Choroid plexus epithelial cell (primary cell): ENCODE measurements around the gene LRP4.
"Not testable (repeated sequence)": the region's sequence is repeated elsewhere in the genome, so short reads cannot be mapped to it uniquely, and the experiment has no call there.

ENCODE experiments used
- DNase-seq: peaks from one replicate; pipeline ENCODE4 v3.0.0-alpha.2; 2010; ENCODE audit warnings: low read depth
- H3K4me3 ChIP-seq: 2 replicates; pipeline ENCODE4 v1.5.1; 2011; ENCODE audit warnings: low read depth, mild to moderate bottlenecking, control low read depth, low read length, moderate library complexity
- CTCF ChIP-seq: conservative IDR thresholded peaks from 2 replicates; pipeline ENCODE4 v1.5.1; 2011; ENCODE audit warnings: low read depth, mild to moderate bottlenecking, control low read depth, inconsistent platforms, low read length, moderate library complexity

The LRP4 gene

GRCh38 chr11:46944356-46945075 is 26.2 kb upstream of the LRP4 start:
- TF ChIP-seq CTCF = no peak
- no peak for DNase-seq
- H3K4me3 ChIP-seq = no peak overlapping the region

DNA sequence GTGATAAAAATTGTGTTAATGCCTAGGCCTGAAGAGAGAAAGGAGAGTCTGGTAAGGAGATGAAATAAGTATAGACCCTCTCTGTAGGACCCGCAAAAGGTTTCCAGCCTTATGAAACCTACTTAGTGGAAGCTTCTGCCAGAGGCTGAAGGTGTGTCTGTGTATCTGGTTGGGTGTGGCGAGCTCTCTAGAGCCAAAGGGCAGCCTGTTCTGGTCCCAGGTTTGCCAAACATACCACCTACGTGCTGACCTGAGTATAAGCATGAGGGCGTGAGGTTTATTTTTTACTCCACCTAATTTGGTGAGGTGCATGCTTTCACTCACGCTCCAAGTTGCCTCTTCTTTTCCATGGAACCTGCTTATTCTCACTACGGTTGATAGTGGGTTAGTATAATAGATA is 23.8 kb upstream of the LRP4 start:
- H3K4me3 ChIP-seq = no peak overlapping the region
- DNase-seq = no peak
- no peak for TF ChIP-seq CTCF

DNA sequence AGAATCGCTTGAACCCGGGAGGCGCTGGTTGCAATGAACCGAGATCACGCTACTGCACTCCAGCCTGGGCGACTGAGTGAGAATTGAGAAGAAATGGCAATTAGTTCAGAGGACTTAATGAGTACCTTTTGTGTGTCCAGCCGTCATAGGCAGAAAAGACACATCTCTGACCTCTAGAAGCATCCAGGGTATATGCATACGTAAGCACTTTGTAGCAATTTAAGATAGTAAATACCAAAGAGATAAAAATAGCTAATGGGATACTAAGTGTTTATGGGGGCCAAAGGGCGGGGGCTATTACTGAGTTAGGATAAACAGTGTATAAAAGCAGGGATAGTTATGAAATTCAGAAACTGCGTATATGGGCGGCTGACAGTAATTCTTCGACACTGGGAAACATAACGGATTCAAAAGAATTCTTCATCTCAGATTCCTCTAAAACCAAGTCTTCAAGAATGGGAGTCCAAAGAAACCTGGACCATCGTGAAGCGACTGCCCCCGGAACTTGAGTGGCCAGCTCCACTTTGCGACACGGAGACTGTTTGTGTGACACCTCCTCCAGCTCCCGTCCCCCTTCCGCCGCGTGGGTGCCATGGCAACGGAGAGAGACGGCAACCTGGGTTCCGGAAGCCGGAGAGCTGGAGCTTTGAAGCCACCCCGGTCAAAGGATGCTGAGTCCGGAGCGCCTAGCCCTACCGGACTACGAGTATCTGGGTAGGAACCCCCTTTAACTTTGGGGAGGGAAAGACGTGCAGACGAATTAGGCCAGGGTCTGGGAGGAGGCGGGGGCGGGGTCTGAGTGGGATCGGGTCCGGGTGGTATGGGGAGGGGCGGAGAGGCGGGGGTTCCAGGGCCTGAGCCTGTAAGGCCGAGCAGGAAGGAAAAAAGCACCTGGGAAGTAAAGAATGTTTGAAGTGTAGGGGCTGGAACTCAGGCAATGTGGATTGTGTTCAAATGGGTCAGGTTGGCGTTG is 18.1 kb upstream of the LRP4 start, which contains the start of gene CSTPP1:
Gene CSTPP1, plus strand, starts transcription at position 624 of the 973 bp plus-strand sequence. Its CDS starts 45 bp downstream, at position 669.
- DNase-seq = peak; percentile 96
- TF ChIP-seq CTCF = no peak
- peak within 1 kb of the TSS; percentile 76 for H3K4me3 ChIP-seq

DNA sequence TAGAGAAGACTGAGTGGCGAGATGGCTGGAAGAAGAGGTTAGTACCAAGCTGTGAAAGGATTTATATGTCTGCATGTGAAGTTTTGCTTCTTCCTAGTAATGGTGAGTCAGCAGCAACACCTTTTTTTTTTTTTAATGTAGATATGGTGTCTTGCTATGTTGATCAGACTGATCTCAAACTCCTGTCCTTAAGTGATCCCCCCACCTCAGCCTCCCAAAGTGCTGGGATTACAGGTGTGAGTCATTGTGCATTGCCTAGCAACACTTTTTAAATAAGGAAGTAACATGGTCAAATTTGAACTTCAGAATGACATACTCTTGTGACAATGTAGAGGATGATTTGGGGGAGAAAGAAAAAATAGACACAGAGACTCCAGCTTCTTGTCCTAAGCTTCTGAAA is 11.7 kb upstream of the LRP4 start:
- TF ChIP-seq CTCF = no peak
- DNase-seq = peak; percentile 59
- H3K4me3 ChIP-seq = no peak overlapping the region

DNA sequence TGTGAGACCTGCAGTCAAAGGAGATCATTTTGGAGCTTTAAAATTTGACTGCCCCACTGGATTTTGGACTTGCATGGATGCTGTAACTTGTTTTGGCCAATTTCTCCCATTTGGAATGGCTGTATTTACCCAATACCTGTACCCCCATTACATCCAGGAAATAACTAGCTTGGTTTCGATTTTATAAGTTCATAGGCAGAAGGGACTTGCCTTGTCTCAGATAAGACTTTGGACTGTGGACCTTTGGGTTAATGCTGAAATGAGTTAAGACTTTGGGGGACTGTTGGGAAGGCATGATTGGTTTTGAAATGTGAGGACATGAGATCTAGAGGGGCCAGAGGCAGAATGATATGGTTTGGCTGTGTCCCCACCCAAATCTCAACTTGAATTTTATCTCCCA is 10.4 kb upstream of the LRP4 start:
- not testable (repeated sequence) for DNase-seq, H3K4me3 ChIP-seq

- H3K4me3 ChIP-seq, DNase-seq: not testable (repeated sequence)
Measured at GRCh38 chr11:46927928-46928327, 9.6 kb upstream of the LRP4 start.

GRCh38 chr11:46920755-46921154 is 2.4 kb upstream of the LRP4 start:
- no peak for TF ChIP-seq CTCF
- DNase-seq = peak; percentile 89
- H3K4me3 ChIP-seq = no peak overlapping the region
